SK-N-SH (cell line): ENCODE results near the gene SLC38A8. TPM values are rescaled to one million over a fixed set of nuclear protein-coding genes. Genes with fewer than 3 reads are reported as not detected.

Experiments
- CTCF ChIA-PET: fragments of 300-600, 350-600 bp; formaldehyde crosslinking; extraction: SDS; loops from one replicate; lab custom pipeline; 2021; lab: Yijun Ruan, JAX
- POLR2A ChIA-PET: fragments of 350-600 bp; sonication (Branson Sonifier 250); formaldehyde crosslinking; extraction: SDS; loops from one replicate; lab custom pipeline; 2020; ENCODE audit warnings: antibody characterized with exemption, inconsistent platforms; lab: Yijun Ruan, JAX
- DNase-seq: peaks from one replicate; pipeline ENCODE4 v3.0.0; 2012
- H2AFZ ChIP-seq: fragments of 200-600 bp; sonication (generic); 2 replicates; pipeline ENCODE4 v1.8.1; 2016; ENCODE audit warnings: antibody characterized with exemption, mild to moderate bottlenecking, low read depth
- H3F3A ChIP-seq: fragments of 200-600 bp; sonication (generic); replicated peaks from 2 replicates; pipeline ENCODE3; 2016; ENCODE audit warnings: antibody characterized with exemption, mild to moderate bottlenecking; ENCODE audit not compliant: insufficient read depth
- H3K27ac ChIP-seq, 2 experiments: fragments of 200-500 bp in 1 of 2; fragments of 200-600 bp in 1 of 2; sonication (Bioruptor generic) in 1 of 2; sonication (generic), shearing (Covaris generic) in 1 of 2; 2 replicates each; pipeline versions ENCODE4 v1.5.1 to v1.6.1; 2014 to 2016; ENCODE audit warnings: low read depth in 2 of 2, inconsistent platforms in 1 of 2, low read length in 1 of 2, mild to moderate bottlenecking in 1 of 2, mixed read lengths in 1 of 2
- H3K27me3 ChIP-seq: fragments of 200-600 bp; sonication (generic), shearing (Covaris generic); 2 replicates; pipeline ENCODE4 v1.6.1; 2016; ENCODE audit warnings: mixed run types; ENCODE audit not compliant: insufficient read depth
- H3K36me3 ChIP-seq, 2 experiments: fragments of 200-500 bp in 1 of 2; fragments of 200-600 bp in 1 of 2; sonication (Bioruptor generic) in 1 of 2; sonication (generic) in 1 of 2; replicated peaks in 1 of 2; 2 replicates each; pipeline versions ENCODE3 to v1.5.1; 2014 to 2016; ENCODE audit warnings: low read length in 1 of 2, mild to moderate bottlenecking in 1 of 2; ENCODE audit not compliant: insufficient read depth in 2 of 2, control insufficient read depth in 1 of 2
- H3K4me1 ChIP-seq, 2 experiments: fragments of 200-500 bp in 1 of 2; fragments of 200-600 bp in 1 of 2; sonication (Bioruptor generic) in 1 of 2; sonication (generic), shearing (Covaris generic) in 1 of 2; 2 replicates each; pipeline versions ENCODE4 v1.5.1 to v1.6.1; 2014 to 2016; ENCODE audit warnings: low read depth in 1 of 2, low read length in 1 of 2, mixed run types in 1 of 2; ENCODE audit not compliant: insufficient read depth in 2 of 2, control insufficient read depth in 1 of 2
- H3K4me2 ChIP-seq: fragments of 200-600 bp; sonication (generic), shearing (Covaris generic); 2 replicates; pipeline ENCODE4 v1.6.1; 2017; ENCODE audit warnings: mixed run types
- H3K4me3 ChIP-seq, 2 experiments: fragments of 200-500 bp in 1 of 2; fragments of 200-600 bp in 1 of 2; sonication (Bioruptor generic) in 1 of 2; sonication (generic), shearing (Covaris generic) in 1 of 2; 2 replicates each; pipeline versions ENCODE4 v1.5.1 to v1.8.1; 2014 to 2016; ENCODE audit warnings: low read depth in 2 of 2, inconsistent platforms in 1 of 2, low read length in 1 of 2, mild to moderate bottlenecking in 1 of 2, mixed read lengths in 1 of 2, moderate library complexity in 1 of 2
- H3K79me2 ChIP-seq: fragments of 200-600 bp; sonication (generic); 2 replicates; pipeline ENCODE4 v1.8.1; 2017; ENCODE audit warnings: mild to moderate bottlenecking; ENCODE audit not compliant: insufficient read depth
- H3K9ac ChIP-seq: fragments of 200-600 bp; sonication (generic); 2 replicates; pipeline ENCODE4 v1.6.1; 2017; ENCODE audit warnings: mixed run types
- H3K9me2 ChIP-seq: fragments of 200-600 bp; sonication (generic); 2 replicates; pipeline ENCODE4 v1.6.1; 2017; ENCODE audit warnings: mixed run types
- H3K9me3 ChIP-seq: fragments of 200-600 bp; sonication (generic); 2 replicates; pipeline ENCODE4 v1.6.1; 2017; ENCODE audit warnings: mixed run types, mild to moderate bottlenecking, moderate library complexity
- H4K20me1 ChIP-seq: fragments of 200-600 bp; sonication (generic); 2 replicates; pipeline ENCODE4 v1.6.1; 2017; ENCODE audit warnings: mild to moderate bottlenecking, mixed run types; ENCODE audit not compliant: insufficient read depth
- EP300 ChIP-seq, 2 experiments: IDR thresholded peaks; 2 replicates each; pipeline versions ENCODE4 v1.4.0 to v1.6.1; 2012; ENCODE audit warnings: borderline replicate concordance in 1 of 2, low read depth in 1 of 2, low read length in 1 of 2
- EZH2phosphoT487 ChIP-seq: fragments of 200-600 bp; sonication (generic); IDR thresholded peaks from 2 replicates; pipeline ENCODE4 v1.6.1; 2017; ENCODE audit warnings: low read depth, mixed run types, mild to moderate bottlenecking, antibody characterized with exemption, moderate library complexity, borderline replicate concordance
- FOSL2 ChIP-seq: IDR thresholded peaks from 2 replicates; pipeline ENCODE4 v1.4.0; 2012; ENCODE audit warnings: low read depth, mild to moderate bottlenecking, moderate library complexity, borderline replicate concordance
- JUND ChIP-seq: IDR thresholded peaks from 2 replicates; pipeline ENCODE4 v1.4.0; 2012
- RAD21 ChIP-seq: IDR thresholded peaks from 2 replicates; pipeline ENCODE4 v1.6.1; 2012; ENCODE audit warnings: mild to moderate bottlenecking, low read length
- RFX5 ChIP-seq: IDR thresholded peaks from 2 replicates; pipeline ENCODE4 v1.6.1; 2012; ENCODE audit warnings: mild to moderate bottlenecking, improper control_type of control experiment, low read length
- SIN3A ChIP-seq: IDR thresholded peaks from 2 replicates; pipeline ENCODE4 v1.6.1; 2012; ENCODE audit warnings: low read depth, mild to moderate bottlenecking, low read length, moderate library complexity, borderline replicate concordance
- TCF12 ChIP-seq: IDR thresholded peaks from 2 replicates; pipeline ENCODE4 v1.4.0; 2012
- USF2 ChIP-seq: fragments of 150-350 bp; IDR thresholded peaks from 2 replicates; pipeline ENCODE4 v1.6.1; 2017; ENCODE audit warnings: antibody characterized with exemption, low read length, low read depth, borderline replicate concordance
- WGBS: methylation state at CpG from one replicate; pipeline ENCODE4 v1.1.6; 2017; ENCODE audit warnings: low lambda C conversion rate; 5-methylcytosine and 5-hydroxymethylcytosine counted together
- polyA plus RNA-seq, 3 experiments: library from polyadenylated mRNA; depleted of rRNA; stranded (reverse); fragments of >200 nt; gene quantifications; 2 replicates each; pipeline ENCODE4 v1.2.3, GENCODE V29; 2012
- TF ChIP-seq, protein P1 (sequence below): IDR thresholded peaks from 2 replicates; pipeline ENCODE4 v1.6.1; 2012; ENCODE audit warnings: mild to moderate bottlenecking, low read depth, low read length, moderate library complexity

SLC38A8 gene
- polyA plus RNA-seq, 1 of the 3 experiments (the other 2 are of a cell fraction) = not detected

GRCh38 chr16:84041881-84042280 is 714 bp downstream of the SLC38A8 start:
- Histone ChIP-seq H3K4me1 (peaks cover 0 to 5% of the 10 kb centered on the region in 2 experiments; a peak in 1 of 4 replicates), H3K4me2 (no peak overlapping the region), H3K4me3 (no peak overlapping the region), H3F3A (no peaks in the 10 kb centered on the region), H3K9me3 (no peaks in the 10 kb centered on the region), H3K79me2 (no peaks in the 10 kb centered on the region), H4K20me1 (no peaks in the 10 kb centered on the region), H3K27me3 (no peaks in the 10 kb centered on the region; the same call in 1 of the 2 replicates), H3K36me3 (no peaks in the 10 kb centered on the region), H3K9ac (no peak overlapping the region), H3K27ac (no peak overlapping the region), H2AFZ (no peak overlapping the region), H3K9me2 (no peaks in the 10 kb centered on the region)
- ChIA-PET CTCF (interaction anchor here (1.1 to 6.3 kb wide), 4 partner anchors 20 to 85 kb away, joined by 5 to 57 read pairs (median 16); no protein-coding TSS in a partner anchor), POLR2A (no interaction called here)
- no peak for DNase-seq
- WGBS = 83% methylated on average over 11 of the region's 17 CpGs
- no peak for TF ChIP-seq EP300 (IDR thresholded peaks at IDR 0.05; ENCODE audit: borderline replicate concordance in 1 of 2, low read depth in 1 of 2, low read length in 1 of 2)
- no peak for TF ChIP-seq JUND
- no peak for TF ChIP-seq RAD21
- TF ChIP-seq USF2 = no peak
- TF ChIP-seq FOSL2 = no peak
- TF ChIP-seq EZH2phosphoT487 = no peak
- TF ChIP-seq, protein P1, sequence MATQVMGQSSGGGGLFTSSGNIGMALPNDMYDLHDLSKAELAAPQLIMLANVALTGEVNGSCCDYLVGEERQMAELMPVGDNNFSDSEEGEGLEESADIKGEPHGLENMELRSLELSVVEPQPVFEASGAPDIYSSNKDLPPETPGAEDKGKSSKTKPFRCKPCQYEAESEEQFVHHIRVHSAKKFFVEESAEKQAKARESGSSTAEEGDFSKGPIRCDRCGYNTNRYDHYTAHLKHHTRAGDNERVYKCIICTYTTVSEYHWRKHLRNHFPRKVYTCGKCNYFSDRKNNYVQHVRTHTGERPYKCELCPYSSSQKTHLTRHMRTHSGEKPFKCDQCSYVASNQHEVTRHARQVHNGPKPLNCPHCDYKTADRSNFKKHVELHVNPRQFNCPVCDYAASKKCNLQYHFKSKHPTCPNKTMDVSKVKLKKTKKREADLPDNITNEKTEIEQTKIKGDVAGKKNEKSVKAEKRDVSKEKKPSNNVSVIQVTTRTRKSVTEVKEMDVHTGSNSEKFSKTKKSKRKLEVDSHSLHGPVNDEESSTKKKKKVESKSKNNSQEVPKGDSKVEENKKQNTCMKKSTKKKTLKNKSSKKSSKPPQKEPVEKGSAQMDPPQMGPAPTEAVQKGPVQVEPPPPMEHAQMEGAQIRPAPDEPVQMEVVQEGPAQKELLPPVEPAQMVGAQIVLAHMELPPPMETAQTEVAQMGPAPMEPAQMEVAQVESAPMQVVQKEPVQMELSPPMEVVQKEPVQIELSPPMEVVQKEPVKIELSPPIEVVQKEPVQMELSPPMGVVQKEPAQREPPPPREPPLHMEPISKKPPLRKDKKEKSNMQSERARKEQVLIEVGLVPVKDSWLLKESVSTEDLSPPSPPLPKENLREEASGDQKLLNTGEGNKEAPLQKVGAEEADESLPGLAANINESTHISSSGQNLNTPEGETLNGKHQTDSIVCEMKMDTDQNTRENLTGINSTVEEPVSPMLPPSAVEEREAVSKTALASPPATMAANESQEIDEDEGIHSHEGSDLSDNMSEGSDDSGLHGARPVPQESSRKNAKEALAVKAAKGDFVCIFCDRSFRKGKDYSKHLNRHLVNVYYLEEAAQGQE = no peak
- no peak for TF ChIP-seq RFX5
- no peak for TF ChIP-seq TCF12
- no peak for TF ChIP-seq SIN3A
- TF ChIP-seq, all 33 proteins: peak for 0
